ENCODE measurements around the gene GRM7.

DNA sequence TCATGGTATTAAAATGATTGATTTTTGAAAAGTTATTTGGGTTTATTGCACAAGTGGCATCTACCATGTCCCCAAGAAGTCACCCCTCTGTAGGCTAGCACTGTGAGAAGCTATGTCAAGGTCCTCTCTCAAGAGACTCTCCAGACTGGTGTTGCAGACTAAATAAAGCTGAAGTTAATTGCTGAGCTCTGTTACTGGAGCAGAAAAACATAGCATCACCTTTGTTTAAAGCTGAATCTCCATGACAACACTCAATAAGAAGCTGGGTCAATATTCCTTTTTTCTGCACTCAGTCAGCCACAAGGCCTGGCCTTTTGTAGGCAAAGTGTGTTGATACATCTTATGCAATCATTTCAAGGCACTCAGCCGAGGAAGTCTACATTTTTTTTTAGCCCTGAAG is 834.1 kb downstream of the GRM7 start:
- TF ChIP-seq, protein P1, sequence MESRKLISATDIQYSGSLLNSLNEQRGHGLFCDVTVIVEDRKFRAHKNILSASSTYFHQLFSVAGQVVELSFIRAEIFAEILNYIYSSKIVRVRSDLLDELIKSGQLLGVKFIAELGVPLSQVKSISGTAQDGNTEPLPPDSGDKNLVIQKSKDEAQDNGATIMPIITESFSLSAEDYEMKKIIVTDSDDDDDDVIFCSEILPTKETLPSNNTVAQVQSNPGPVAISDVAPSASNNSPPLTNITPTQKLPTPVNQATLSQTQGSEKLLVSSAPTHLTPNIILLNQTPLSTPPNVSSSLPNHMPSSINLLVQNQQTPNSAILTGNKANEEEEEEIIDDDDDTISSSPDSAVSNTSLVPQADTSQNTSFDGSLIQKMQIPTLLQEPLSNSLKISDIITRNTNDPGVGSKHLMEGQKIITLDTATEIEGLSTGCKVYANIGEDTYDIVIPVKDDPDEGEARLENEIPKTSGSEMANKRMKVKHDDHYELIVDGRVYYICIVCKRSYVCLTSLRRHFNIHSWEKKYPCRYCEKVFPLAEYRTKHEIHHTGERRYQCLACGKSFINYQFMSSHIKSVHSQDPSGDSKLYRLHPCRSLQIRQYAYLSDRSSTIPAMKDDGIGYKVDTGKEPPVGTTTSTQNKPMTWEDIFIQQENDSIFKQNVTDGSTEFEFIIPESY (IDR thresholded peaks at IDR 0.05) = no peak
- TF ChIP-seq, protein P2, sequence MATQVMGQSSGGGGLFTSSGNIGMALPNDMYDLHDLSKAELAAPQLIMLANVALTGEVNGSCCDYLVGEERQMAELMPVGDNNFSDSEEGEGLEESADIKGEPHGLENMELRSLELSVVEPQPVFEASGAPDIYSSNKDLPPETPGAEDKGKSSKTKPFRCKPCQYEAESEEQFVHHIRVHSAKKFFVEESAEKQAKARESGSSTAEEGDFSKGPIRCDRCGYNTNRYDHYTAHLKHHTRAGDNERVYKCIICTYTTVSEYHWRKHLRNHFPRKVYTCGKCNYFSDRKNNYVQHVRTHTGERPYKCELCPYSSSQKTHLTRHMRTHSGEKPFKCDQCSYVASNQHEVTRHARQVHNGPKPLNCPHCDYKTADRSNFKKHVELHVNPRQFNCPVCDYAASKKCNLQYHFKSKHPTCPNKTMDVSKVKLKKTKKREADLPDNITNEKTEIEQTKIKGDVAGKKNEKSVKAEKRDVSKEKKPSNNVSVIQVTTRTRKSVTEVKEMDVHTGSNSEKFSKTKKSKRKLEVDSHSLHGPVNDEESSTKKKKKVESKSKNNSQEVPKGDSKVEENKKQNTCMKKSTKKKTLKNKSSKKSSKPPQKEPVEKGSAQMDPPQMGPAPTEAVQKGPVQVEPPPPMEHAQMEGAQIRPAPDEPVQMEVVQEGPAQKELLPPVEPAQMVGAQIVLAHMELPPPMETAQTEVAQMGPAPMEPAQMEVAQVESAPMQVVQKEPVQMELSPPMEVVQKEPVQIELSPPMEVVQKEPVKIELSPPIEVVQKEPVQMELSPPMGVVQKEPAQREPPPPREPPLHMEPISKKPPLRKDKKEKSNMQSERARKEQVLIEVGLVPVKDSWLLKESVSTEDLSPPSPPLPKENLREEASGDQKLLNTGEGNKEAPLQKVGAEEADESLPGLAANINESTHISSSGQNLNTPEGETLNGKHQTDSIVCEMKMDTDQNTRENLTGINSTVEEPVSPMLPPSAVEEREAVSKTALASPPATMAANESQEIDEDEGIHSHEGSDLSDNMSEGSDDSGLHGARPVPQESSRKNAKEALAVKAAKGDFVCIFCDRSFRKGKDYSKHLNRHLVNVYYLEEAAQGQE (IDR thresholded peaks at IDR 0.05) = no peak
- TF ChIP-seq, protein P3, sequence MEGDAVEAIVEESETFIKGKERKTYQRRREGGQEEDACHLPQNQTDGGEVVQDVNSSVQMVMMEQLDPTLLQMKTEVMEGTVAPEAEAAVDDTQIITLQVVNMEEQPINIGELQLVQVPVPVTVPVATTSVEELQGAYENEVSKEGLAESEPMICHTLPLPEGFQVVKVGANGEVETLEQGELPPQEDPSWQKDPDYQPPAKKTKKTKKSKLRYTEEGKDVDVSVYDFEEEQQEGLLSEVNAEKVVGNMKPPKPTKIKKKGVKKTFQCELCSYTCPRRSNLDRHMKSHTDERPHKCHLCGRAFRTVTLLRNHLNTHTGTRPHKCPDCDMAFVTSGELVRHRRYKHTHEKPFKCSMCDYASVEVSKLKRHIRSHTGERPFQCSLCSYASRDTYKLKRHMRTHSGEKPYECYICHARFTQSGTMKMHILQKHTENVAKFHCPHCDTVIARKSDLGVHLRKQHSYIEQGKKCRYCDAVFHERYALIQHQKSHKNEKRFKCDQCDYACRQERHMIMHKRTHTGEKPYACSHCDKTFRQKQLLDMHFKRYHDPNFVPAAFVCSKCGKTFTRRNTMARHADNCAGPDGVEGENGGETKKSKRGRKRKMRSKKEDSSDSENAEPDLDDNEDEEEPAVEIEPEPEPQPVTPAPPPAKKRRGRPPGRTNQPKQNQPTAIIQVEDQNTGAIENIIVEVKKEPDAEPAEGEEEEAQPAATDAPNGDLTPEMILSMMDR (IDR thresholded peaks at IDR 0.05; ENCODE audit: low read depth, low read length, missing input control) = no peak
- no peak for TF ChIP-seq HNF4G (IDR thresholded peaks at IDR 0.05)
- no peak for TF ChIP-seq RXRA (IDR thresholded peaks at IDR 0.05)
- TF ChIP-seq RAD21 (IDR thresholded peaks at IDR 0.05) = no peak
- no peak for TF ChIP-seq YY1 (IDR thresholded peaks at IDR 0.05)
- TF ChIP-seq, protein P4, sequence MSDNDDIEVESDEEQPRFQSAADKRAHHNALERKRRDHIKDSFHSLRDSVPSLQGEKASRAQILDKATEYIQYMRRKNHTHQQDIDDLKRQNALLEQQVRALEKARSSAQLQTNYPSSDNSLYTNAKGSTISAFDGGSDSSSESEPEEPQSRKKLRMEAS (IDR thresholded peaks at IDR 0.05) = no peak
- no peak for TF ChIP-seq EGR1 (IDR thresholded peaks at IDR 0.05; ENCODE audit: low read depth in 2 of 2)
- no peak for TF ChIP-seq TAF1 (conservative IDR thresholded peaks at IDR 0.05)
- TF ChIP-seq JUND (IDR thresholded peaks at IDR 0.05) = no peak

All from liver (tissue), 3 donors.